ENCODE measurements around the gene MRGPRG.

DNA sequence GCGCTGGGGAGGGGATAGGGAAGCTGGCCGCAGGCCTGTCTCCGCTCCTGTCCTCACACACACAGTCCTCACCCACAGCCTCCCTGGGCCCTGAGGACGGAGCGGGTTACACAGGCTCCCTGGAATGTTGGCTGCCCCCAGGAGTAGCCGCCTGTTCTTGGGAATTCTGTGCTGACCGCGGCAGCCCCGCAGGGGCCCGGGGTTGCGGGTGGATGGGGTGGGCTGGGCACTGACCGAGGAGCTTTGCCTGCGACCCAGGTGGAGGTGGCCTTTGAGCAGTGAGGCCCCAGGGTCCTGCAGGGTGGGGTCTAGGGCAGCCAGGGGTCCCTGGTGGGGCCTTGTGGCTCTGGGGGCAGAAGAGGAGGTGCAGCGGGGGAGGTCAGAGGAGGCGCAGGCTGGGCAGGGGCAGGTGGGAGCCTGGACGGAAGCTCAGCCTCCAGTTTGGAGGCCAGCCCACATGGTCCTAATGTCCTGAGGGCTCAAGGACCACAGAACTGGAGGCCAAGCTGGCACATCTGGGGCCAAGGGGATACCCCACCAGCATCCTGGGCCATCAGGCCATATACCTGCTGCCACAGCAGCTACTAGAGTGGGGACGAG is 6.6 kb upstream of the MRGPRG start:
- TF ChIP-seq RBBP5 (IDR thresholded peaks at IDR 0.05; ENCODE audit: borderline replicate concordance, insufficient read depth, low read length, poor library complexity, severe bottlenecking) (no peak), MAFK (IDR thresholded peaks at IDR 0.05; ENCODE audit: low read length) (no peak), TCF3 (CRISPR knock-in tag; IDR thresholded peaks at IDR 0.05) (no peak), HMG20A (CRISPR knock-in tag; conservative IDR thresholded peaks at IDR 0.05) (no peak), ZNF184 (CRISPR knock-in tag; IDR thresholded peaks at IDR 0.05) (no peak)
- TF ChIP-seq, protein P1, sequence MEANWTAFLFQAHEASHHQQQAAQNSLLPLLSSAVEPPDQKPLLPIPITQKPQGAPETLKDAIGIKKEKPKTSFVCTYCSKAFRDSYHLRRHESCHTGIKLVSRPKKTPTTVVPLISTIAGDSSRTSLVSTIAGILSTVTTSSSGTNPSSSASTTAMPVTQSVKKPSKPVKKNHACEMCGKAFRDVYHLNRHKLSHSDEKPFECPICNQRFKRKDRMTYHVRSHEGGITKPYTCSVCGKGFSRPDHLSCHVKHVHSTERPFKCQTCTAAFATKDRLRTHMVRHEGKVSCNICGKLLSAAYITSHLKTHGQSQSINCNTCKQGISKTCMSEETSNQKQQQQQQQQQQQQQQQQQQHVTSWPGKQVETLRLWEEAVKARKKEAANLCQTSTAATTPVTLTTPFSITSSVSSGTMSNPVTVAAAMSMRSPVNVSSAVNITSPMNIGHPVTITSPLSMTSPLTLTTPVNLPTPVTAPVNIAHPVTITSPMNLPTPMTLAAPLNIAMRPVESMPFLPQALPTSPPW (CRISPR knock-in tag; IDR thresholded peaks at IDR 0.05): no peak

Data from K562 (cell line).